ENCODE data around the gene SPSB2.

The SPSB2 gene

GRCh38 chr12:6827437-6827911 lies 45.6 kb downstream of the SPSB2 start:
- intact Hi-C loops (cut with DNase I): loop anchor here (5.0 kb wide), 1 partner anchor 75 kb away; the partner anchor contains the start of gene MLF2
- peak; percentile 60 to 93 (median 84) for DNase-seq

DNA sequence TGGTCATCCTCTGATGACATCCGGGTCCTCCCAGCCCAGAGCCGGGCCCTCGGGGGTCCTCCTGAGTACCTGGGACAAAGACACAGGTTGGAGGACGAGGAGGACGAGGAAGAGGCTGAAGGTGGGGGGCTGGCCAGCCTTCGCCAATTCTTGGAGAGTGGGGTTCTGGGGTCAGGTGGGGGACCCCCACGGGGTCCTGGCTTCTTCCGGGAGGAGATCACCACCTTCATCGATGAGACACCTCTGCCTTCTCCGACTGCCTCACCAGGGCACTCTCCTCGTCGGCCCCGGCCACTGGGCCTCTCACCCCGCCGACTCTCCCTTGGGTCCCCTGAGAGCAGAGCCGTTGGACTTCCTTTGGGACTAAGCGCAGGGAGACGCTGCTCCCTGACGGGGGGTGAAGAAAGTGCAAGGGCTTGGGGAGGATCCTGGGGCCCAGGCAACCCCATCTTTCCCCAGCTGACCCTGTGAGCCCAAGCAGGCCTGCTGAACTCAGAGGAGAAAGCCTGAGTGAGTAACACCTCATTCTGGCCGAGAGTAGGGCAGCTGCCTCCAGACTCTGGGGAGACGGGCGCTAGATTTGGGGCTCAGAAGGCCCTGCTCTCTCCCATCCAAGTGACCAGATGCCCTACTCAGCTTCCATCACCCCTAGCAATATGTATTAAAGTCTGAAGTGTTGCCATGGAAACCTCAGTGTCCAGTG lies 46.2 kb downstream of the SPSB2 start:
- DNase-seq: no peak

GRCh38 chr12:6826125-6826733 lies 46.9 kb downstream of the SPSB2 start:
- DNase-seq: no peak
- intact Hi-C loops (cut with DNase I): loop anchor here (5.0 kb wide), 1 partner anchor 74 kb away; the partner anchor contains the start of gene MLF2

More for the DNA sequence above, 46.2 kb downstream of the SPSB2 start:
- intact Hi-C loops (cut with DNase I): loop anchor here (5.0 kb wide), 1 partner anchor 75 kb away; the partner anchor contains the start of gene MLF2

- peak; percentile 67 to 96 (median 89) for DNase-seq
- intact Hi-C loops (cut with DNase I): loop anchor here (5.0 kb wide), 1 partner anchor 73 kb away; the partner anchor contains the start of gene MLF2
Measured at GRCh38 chr12:6825398-6826124, 47.5 kb downstream of the SPSB2 start.

DNA sequence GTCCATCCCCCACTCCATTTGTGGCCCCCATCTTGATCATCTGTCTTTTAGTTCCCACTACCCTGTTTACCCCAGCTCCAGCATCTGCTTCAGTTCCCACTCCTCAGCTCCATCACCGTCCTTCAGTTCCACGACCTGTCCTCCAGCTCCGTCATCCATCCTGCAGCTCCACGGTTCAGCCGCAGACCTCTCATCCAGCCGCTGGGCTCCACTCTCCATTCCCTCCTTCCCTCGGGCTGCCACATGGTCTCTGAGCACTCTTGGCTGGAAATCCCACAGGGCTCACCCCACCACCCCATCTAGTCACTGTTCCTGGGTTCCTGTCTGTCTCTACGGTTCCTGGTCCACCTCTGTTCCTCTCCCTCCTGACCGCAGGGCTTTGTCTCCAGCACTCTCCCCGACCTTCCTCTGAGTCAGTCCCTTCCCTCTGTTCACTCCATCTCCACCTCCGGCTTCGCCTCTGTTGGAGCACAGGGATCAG lies 48.2 kb downstream of the SPSB2 start:
- peak in 1 of 42 donors; percentile 10 for DNase-seq
- intact Hi-C loops (cut with DNase I): loop anchor here (5.0 kb wide), 2 partner anchors 43 to 73 kb away; partner anchors contain the start of gene MLF2

DNA sequence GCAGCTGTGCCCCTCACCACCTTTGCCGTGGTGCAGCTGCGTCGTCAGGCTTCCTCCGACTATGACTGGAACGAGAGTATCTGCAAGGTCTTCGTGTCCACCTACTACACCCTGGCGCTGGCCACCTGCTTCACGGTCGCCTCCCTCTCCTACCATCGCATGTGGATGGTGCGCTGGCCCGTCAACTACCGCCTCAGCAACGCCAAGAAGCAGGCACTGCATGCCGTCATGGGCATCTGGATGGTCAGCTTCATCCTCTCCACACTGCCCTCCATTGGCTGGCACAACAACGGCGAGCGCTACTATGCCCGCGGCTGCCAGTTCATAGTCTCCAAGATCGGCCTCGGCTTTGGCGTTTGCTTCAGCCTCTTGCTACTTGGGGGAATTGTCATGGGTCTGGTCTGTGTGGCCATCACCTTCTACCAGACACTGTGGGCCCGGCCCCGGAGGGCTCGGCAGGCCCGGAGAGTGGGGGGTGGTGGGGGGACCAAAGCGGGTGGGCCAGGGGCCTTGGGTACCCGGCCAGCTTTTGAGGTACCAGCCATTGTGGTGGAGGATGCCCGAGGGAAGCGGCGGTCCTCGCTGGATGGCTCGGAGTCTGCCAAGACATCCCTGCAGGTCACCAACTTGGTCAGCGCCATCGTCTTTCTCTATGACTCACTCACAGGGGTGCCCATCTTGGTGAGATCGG lies 48.9 kb downstream of the SPSB2 start:
- peak in 14 of 42 donors; percentile 19 to 53 (median 34) for DNase-seq
- intact Hi-C loops (cut with DNase I): loop anchor here (5.0 kb wide), 1 partner anchor 42 kb away; no protein-coding TSS in a partner anchor

DNA sequence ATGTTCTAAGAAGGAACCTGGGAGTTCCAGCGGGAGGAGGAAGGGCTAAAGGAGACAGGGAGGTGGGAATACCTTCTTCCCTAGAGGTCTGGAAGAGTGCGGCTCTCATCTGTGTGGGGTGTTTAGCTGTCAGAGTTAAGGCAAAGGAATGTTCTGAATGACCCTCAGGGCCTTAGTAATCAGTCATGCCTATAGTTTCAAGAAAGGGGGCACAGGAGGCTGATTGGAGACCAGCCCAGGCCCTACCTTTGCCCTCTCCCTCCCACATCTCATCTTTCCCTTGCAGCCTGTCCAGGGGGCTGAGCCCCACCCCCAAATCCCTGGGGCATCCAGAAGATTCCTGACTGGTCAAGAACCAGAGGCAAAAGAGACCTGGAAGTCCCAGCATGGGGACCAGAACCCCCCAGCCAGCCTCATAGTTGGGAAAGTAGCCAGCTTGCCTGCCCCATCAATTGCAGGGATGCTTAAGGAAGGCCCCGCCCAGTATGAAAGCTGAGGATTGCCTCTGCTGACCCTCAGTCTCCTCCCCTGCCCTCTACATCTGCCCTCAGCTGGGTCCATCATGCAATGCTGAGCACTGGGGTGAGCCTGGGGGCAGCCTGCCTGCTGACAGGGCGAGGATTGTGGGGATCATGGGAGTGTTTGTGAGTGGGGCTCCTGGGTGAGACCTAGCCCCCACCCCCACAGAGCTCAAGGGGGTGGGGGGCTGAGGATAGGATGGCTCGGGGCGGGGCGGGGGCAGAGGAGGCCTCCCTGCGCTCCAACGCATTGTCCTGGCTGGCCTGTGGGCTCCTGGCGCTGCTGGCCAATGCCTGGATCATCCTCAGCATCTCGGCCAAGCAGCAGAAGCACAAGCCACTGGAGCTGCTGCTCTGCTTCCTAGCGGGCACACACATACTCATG lies 49.7 kb downstream of the SPSB2 start:
- intact Hi-C loops (cut with DNase I): loop anchor here (5.0 kb wide), 1 partner anchor 41 kb away; no protein-coding TSS in a partner anchor
- DNase-seq: no peak

GRCh38 chr12:6822426-6823135 lies 50.5 kb downstream of the SPSB2 start:
- intact Hi-C loops (cut with DNase I): loop anchor here (5.0 kb wide), 1 partner anchor 40 kb away; no protein-coding TSS in a partner anchor

DNA sequence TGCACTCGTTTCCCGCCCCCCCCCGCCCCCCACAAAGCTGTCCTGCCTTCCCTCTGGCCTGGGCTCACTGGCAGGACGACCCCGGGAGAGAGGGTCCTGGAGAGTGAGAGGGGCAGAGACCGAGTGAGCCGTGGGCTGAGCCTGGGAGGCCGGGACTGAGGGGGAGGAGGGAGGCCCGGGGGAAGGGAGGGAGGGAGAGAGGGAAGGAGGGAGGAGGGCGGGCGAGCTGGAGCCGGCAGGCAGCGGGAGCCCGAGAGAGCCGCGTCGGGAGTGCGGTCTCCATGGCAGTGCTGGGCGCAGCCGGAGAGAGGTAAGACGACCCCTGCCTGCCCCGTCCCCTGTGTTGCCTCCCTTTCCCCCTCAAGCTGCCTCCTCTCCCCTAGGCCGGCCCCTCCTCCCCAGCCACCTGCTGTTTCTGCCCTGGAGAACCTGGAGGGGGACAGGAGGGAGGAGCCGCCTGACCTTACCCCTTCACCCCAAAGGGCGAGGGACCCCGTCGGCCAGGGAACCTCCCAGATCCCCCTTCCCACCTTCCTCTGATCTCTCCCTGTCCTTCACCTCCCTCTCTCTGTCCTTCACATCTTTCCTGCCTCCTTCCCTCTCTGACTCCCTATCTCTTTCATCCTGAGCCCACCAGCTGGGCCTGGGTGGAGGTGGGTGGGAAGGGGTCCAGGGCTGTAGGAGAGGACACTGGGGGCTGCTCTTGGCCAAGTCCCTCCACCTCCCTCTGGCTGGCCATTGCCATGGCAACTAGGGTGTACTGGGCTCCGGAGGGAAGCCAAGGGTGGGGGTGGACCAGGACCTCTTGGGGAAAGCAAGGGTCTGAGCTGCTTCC lies 51.3 kb downstream of the SPSB2 start, which contains the start of gene GPR162:
TSS of gene GPR162 (plus strand) at position 231 of the 835 bp plus-strand sequence. CDS start 2,078 bp downstream, outside the sequence.
- intact Hi-C loops (cut with DNase I): loop anchor here (5.0 kb wide), 1 partner anchor 40 kb away; no protein-coding TSS in a partner anchor
- DNase-seq: peak in 36 of 42 donors; percentile 38 to 79 (median 54)

More at GRCh38 chr12:6822426-6823135, 50.5 kb downstream of the SPSB2 start:
- peak in 4 of 42 donors; percentile 16 to 62 (median 42) for DNase-seq
